ENCODE data around the gene SLC8A3. TPM values are rescaled to one million over a fixed set of nuclear protein-coding genes. Genes with fewer than 3 reads are reported as not detected.

The SLC8A3 gene
- total RNA-seq, 1 donor from 2014 or later = not detected

GRCh38 chr14:70123796-70124195, 65.0 kb downstream of the SLC8A3 start:
- DNase-seq (ENCODE audit: low read depth) = no peak
- no peak for FAIRE-seq
- no peak for TF ChIP-seq CTCF (IDR thresholded peaks at IDR 0.05; ENCODE audit: insufficient read depth, low read length, severe bottlenecking)
- H3K36me3 ChIP-seq (ENCODE audit: control insufficient read depth, insufficient read depth, low read length) = no peaks in the 10 kb centered on the region
- H3K4me3 ChIP-seq (ENCODE audit: low read depth, low read length) = no peak overlapping the region
- H3K27me3 ChIP-seq (ENCODE audit: control insufficient read depth, insufficient read depth, low read length) = no peaks in the 10 kb centered on the region

- TF ChIP-seq CTCF (IDR thresholded peaks at IDR 0.05; ENCODE audit: insufficient read depth, low read length, severe bottlenecking) = no peak
- FAIRE-seq = no peak
- H3K36me3 ChIP-seq (ENCODE audit: control insufficient read depth, insufficient read depth, low read length) = no peaks in the 10 kb centered on the region
- H3K4me3 ChIP-seq (ENCODE audit: low read depth, low read length) = no peak overlapping the region
- H3K27me3 ChIP-seq (ENCODE audit: control insufficient read depth, insufficient read depth, low read length) = no peaks in the 10 kb centered on the region
- DNase-seq (ENCODE audit: low read depth) = no peak
These were observed 67.2 kb downstream of the SLC8A3 start for GRCh38 chr14:70121521-70121920.

GRCh38 chr14:70118064-70118463, 70.7 kb downstream of the SLC8A3 start:
- DNase-seq (ENCODE audit: low read depth) = no peak
- no peaks in the 10 kb centered on the region for H3K27me3 ChIP-seq (ENCODE audit: control insufficient read depth, insufficient read depth, low read length)
- H3K4me3 ChIP-seq (ENCODE audit: low read depth, low read length) = no peak overlapping the region
- H3K36me3 ChIP-seq (ENCODE audit: control insufficient read depth, insufficient read depth, low read length) = no peaks in the 10 kb centered on the region
- FAIRE-seq = no peak
- no peak for TF ChIP-seq CTCF (IDR thresholded peaks at IDR 0.05; ENCODE audit: insufficient read depth, low read length, severe bottlenecking)

GRCh38 chr14:70116278-70116677, 72.5 kb downstream of the SLC8A3 start:
- no peak overlapping the region for H3K4me3 ChIP-seq (ENCODE audit: low read depth, low read length)
- FAIRE-seq (no peak), DNase-seq (ENCODE audit: low read depth) (no peak)
- TF ChIP-seq CTCF (IDR thresholded peaks at IDR 0.05; ENCODE audit: insufficient read depth, low read length, severe bottlenecking) = no peak
- H3K27me3 ChIP-seq (ENCODE audit: control insufficient read depth, insufficient read depth, low read length) = no peaks in the 10 kb centered on the region
- no peaks in the 10 kb centered on the region for H3K36me3 ChIP-seq (ENCODE audit: control insufficient read depth, insufficient read depth, low read length)

- H3K36me3 ChIP-seq (ENCODE audit: control insufficient read depth, insufficient read depth, low read length) = no peaks in the 10 kb centered on the region
- no peak for TF ChIP-seq CTCF (IDR thresholded peaks at IDR 0.05; ENCODE audit: insufficient read depth, low read length, severe bottlenecking)
- no peak for FAIRE-seq
- no peak for DNase-seq (ENCODE audit: low read depth)
- H3K27me3 ChIP-seq (ENCODE audit: control insufficient read depth, insufficient read depth, low read length) = no peaks in the 10 kb centered on the region
- H3K4me3 ChIP-seq (ENCODE audit: low read depth, low read length) = no peak overlapping the region
These were observed 74.1 kb downstream of the SLC8A3 start for GRCh38 chr14:70114621-70115156.

GRCh38 chr14:70113211-70113610, 75.5 kb downstream of the SLC8A3 start:
- Histone ChIP-seq H3K36me3 (ENCODE audit: control insufficient read depth, insufficient read depth, low read length) (no peaks in the 10 kb centered on the region), H3K4me3 (ENCODE audit: low read depth, low read length) (no peak overlapping the region), H3K27me3 (ENCODE audit: control insufficient read depth, insufficient read depth, low read length) (no peaks in the 10 kb centered on the region)
- FAIRE-seq = no peak
- no peak for TF ChIP-seq CTCF (IDR thresholded peaks at IDR 0.05; ENCODE audit: insufficient read depth, low read length, severe bottlenecking)
- no peak for DNase-seq (ENCODE audit: low read depth)
